Large intestine (tissue), 3 donors: ENCODE data around the gene CPSF3. TPM values are rescaled to one million over a fixed set of nuclear protein-coding genes. Genes with fewer than 3 reads are reported as not detected.

Experiments
- DNase-seq, 2 donors: peaks; one replicate each; pipeline versions ENCODE4 v3.0.0 to v3.0.0-alpha.2; 2013
- H3K27ac ChIP-seq: one replicate; pipeline ENCODE4 v1.5.1; 2013; ENCODE audit warnings: low read length
- H3K27me3 ChIP-seq: 2 replicates; pipeline ENCODE4 v1.6.1; 2013; ENCODE audit warnings: low read length; ENCODE audit not compliant: control insufficient read depth, insufficient read depth
- H3K36me3 ChIP-seq: 2 replicates; pipeline ENCODE4 v1.6.1; 2013; ENCODE audit warnings: low read length; ENCODE audit not compliant: control insufficient read depth, insufficient read depth
- H3K4me1 ChIP-seq: one replicate; pipeline ENCODE4 v1.6.1; 2013; ENCODE audit warnings: low read length; ENCODE audit not compliant: control insufficient read depth, insufficient read depth
- H3K4me3 ChIP-seq: one replicate; pipeline ENCODE4 v1.5.1; 2013; ENCODE audit warnings: low read length
- H3K9me3 ChIP-seq: one replicate; pipeline ENCODE4 v1.6.1; 2013; ENCODE audit warnings: mild to moderate bottlenecking, low read depth, low read length, moderate library complexity; ENCODE audit not compliant: control insufficient read depth
- WGBS: methylation state at CpG from one replicate; pipeline ENCODE4 v1.1.5; 2013; ENCODE audit warnings: low lambda C conversion rate; ENCODE audit not compliant: insufficient coverage; 5-methylcytosine and 5-hydroxymethylcytosine counted together
- polyA plus RNA-seq: library from polyadenylated mRNA; unstranded; fragments of 120-200 nt; gene quantifications from one replicate; pipeline ENCODE4 v1.2.1, GENCODE V29; 2013

Gene CPSF3
- polyA plus RNA-seq, 1 donor: 32.2 TPM

DNA sequence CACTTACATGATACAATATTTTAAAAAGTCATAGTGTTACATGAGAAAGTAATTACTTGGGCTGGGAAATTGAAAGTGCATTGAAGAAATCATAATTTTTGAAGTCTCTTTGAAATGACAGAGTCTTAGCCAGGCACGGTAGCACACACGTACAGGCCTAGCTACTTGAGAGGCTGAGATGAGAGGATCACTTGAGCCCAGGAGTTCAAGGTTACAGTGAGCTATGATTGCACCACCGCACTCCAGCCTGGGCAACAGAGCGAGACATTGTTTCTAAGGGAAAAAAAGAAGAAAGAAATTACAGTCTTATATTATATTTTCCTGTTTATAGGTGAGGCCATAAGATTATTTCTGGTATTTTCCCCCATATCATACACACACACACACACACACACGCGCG is 41.7 kb downstream of the CPSF3 start:
- no CpG with 5 or more reads among the region's 7 CpGs for WGBS
- Histone ChIP-seq H3K4me1 (no peaks in the 10 kb centered on the region), H3K4me3 (no peak overlapping the region), H3K9me3 (peaks cover 3% of the 10 kb centered on the region), H3K27ac (no peak overlapping the region), H3K27me3 (no peaks in the 10 kb centered on the region), H3K36me3 (peaks cover 59% of the 10 kb centered on the region)
- DNase-seq: no peak

GRCh38 chr2:9466147-9466683 is 42.8 kb downstream of the CPSF3 start:
- no peak for DNase-seq
- Histone ChIP-seq H3K27ac (no peak overlapping the region), H3K9me3 (peaks cover 3% of the 10 kb centered on the region), H3K36me3 (peaks cover 56% of the 10 kb centered on the region), H3K4me3 (no peak overlapping the region), H3K27me3 (no peaks in the 10 kb centered on the region), H3K4me1 (no peaks in the 10 kb centered on the region)
- WGBS: 88% methylated on average over 6 of the region's 46 CpGs

GRCh38 chr2:9467687-9468086 is 44.2 kb downstream of the CPSF3 start:
- 100% methylated on average over 1 of the region's 10 CpGs for WGBS
- Histone ChIP-seq H3K4me3 (no peak overlapping the region), H3K4me1 (no peaks in the 10 kb centered on the region), H3K9me3 (peaks cover 3% of the 10 kb centered on the region), H3K36me3 (peaks cover 57% of the 10 kb centered on the region), H3K27ac (no peak overlapping the region), H3K27me3 (no peaks in the 10 kb centered on the region)
- no peak for DNase-seq

- Histone ChIP-seq H3K27me3 (no peaks in the 10 kb centered on the region), H3K4me1 (peaks cover 3% of the 10 kb centered on the region), H3K9me3 (peaks cover under 1% of the 10 kb centered on the region), H3K4me3 (no peak overlapping the region), H3K36me3 (peaks cover 35% of the 10 kb centered on the region), H3K27ac (no peak overlapping the region)
- 86% methylated on average over 1 of the region's 5 CpGs for WGBS
- DNase-seq: no peak
These were observed 47.8 kb downstream of the CPSF3 start for GRCh38 chr2:9471206-9471605.

DNA sequence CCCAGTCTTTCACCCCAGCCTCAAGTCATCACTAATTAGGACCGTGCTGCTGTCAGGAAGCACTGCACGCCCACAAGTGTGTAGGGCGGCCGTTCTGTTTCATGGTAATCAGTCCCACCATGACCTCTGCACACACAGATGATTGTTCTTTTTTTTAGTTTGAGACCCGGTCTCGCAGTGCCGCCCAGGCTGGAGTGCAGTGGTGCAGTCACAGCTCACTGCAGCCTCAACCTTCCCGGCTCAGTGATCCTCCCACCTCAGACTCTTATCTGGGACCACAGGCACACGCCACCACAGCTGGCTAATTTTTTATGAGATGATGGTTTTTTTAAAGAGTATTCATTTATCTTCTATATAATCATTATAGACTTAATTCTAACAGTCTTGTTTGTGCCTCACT is 49.1 kb downstream of the CPSF3 start:
- WGBS: 85% methylated on average over 4 of the region's 9 CpGs

DNA sequence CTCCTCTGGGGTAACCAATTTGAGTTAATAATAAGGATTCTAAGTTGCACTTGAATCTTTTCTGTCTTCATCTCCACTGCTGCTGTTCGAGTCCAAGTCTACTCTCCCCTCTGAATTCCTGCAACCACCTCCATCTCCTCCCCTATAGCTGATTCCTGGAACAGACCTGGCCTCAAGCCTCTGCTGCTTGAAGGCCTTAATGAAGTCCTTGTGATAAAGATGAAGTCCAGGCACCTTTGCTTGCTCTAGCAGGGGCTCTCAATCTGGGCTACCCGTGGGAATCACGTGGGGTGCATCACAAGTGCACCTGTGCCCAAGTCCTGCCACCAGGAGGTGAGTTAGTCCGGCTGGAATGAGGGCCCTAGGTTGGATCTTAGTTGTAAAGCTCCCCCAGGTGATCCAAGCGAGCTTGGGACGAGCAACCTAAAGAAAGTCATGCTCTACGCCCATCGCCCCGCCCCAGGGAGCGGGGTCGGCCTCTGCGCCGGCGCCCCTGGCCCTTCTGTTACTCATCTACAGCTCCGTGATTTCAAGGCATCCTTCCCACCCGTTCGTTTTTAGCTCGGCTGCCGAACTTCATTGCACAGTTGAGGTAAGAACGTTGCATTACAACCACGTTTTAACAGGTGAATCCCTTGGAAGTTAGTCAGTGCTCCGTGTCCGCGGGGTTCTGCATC is 50.0 kb downstream of the CPSF3 start:
- WGBS: no CpG with 5 or more reads among the region's 24 CpGs
- Histone ChIP-seq H3K4me3 (peak overlapping the region; percentile 82), H3K27me3 (no peaks in the 10 kb centered on the region), H3K9me3 (no peaks in the 10 kb centered on the region), H3K4me1 (peaks cover 3% of the 10 kb centered on the region), H3K27ac (peak overlapping the region; percentile 47), H3K36me3 (peaks cover 31% of the 10 kb centered on the region)
- DNase-seq: peak; percentile 40 to 76

More for the DNA sequence above, 49.1 kb downstream of the CPSF3 start:
- no peaks in the 10 kb centered on the region for H3K9me3 ChIP-seq
- H3K27me3 ChIP-seq: no peaks in the 10 kb centered on the region
- no peak overlapping the region for H3K27ac ChIP-seq
- no peak overlapping the region for H3K4me3 ChIP-seq
- peaks cover 37% of the 10 kb centered on the region for H3K36me3 ChIP-seq
- no peak for DNase-seq
- H3K4me1 ChIP-seq: peaks cover 3% of the 10 kb centered on the region

DNA sequence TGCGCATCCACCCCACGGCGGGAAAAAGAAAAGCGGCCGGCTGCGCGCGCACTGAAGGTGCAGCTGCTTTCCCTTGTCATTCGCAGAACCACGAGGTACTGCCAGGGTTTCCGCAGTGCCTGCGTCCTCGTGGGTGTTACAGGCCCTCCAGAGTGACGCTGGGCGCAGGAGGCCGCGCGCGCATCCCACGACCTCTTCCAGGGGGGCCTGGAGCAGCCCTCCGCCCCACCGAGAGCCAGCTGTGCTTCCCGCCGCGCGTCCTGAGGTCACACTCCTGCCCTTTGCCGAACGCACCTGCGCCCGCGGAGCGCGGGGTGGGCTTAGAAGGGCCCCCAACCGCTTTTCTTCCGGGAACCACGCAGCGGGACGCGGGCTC is 50.5 kb downstream of the CPSF3 start:
- peaks cover 3% of the 10 kb centered on the region for H3K4me1 ChIP-seq
- no peaks in the 10 kb centered on the region for H3K27me3 ChIP-seq
- peak overlapping the region; percentile 47 for H3K27ac ChIP-seq
- peak; percentile 27 to 60 for DNase-seq
- H3K4me3 ChIP-seq: peak overlapping the region; percentile 82
- H3K9me3 ChIP-seq: no peaks in the 10 kb centered on the region
- WGBS: no CpG with 5 or more reads among the region's 39 CpGs
- peaks cover 34% of the 10 kb centered on the region for H3K36me3 ChIP-seq

DNA sequence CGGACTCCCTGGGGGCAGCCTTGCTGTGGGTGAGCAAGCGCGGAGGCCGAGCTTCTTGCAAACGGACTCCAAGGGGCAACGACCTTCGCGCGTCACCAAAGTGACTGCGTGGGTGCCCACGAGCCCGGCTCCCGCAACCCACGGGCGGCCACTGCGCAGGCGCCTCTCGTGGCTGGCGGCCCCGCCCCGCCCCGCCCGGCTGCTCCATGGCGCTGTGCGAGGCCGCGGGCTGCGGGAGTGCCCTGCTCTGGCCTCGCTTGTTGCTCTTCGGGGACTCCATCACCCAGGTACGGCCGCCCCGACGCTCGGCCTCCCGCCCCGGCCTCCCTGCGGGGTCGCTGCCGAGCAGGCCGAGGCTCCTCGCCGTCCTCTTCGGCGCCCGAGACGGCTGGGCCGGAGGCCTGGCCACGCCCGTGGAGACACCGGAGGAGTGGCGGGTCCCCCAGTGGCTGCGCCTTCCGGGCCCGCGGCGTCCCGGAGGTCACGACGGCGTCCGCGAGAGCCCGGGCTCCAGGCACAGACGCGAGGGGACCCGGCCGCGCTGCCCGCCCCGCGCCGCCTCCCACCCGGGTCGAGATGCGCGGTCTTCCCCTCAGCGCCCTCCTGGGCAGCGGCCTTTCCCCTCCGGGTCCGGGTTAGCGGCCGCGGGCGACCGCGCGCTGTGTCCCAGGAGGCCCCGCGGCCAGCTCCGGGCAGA is 51.1 kb downstream of the CPSF3 start, which contains the start of gene IAH1:
Gene IAH1, plus strand, starts transcription at position 191 of the 697 bp plus-strand sequence. Its CDS starts 16 bp downstream, at position 207.
- Histone ChIP-seq H3K27ac (peak within 1 kb of the TSS; percentile 47), H3K27me3 (no peaks in the 10 kb centered on the region), H3K4me1 (peaks cover 3% of the 10 kb centered on the region), H3K4me3 (peak within 1 kb of the TSS; percentile 82), H3K9me3 (no peaks in the 10 kb centered on the region), H3K36me3 (peaks cover 29% of the 10 kb centered on the region)
- peak; percentile 29 to 85 for DNase-seq
- no CpG with 5 or more reads among the region's 91 CpGs for WGBS

- no peak for DNase-seq
- peaks cover 3% of the 10 kb centered on the region for H3K4me1 ChIP-seq
- no peak overlapping the region for H3K4me3 ChIP-seq
- no peak overlapping the region for H3K27ac ChIP-seq
- no peaks in the 10 kb centered on the region for H3K9me3 ChIP-seq
- no CpG with 5 or more reads among the region's 7 CpGs for WGBS
- H3K27me3 ChIP-seq: no peaks in the 10 kb centered on the region
- H3K36me3 ChIP-seq: peaks cover 42% of the 10 kb centered on the region
These were observed 54.5 kb downstream of the CPSF3 start for GRCh38 chr2:9477914-9478313.

- Histone ChIP-seq H3K36me3 (peaks cover 48% of the 10 kb centered on the region), H3K27ac (no peak overlapping the region), H3K9me3 (no peaks in the 10 kb centered on the region), H3K4me3 (no peak overlapping the region), H3K4me1 (peaks cover 3% of the 10 kb centered on the region), H3K27me3 (no peaks in the 10 kb centered on the region)
- DNase-seq: no peak
- no CpG with 5 or more reads among the region's 3 CpGs for WGBS
These were observed 55.1 kb downstream of the CPSF3 start for GRCh38 chr2:9478526-9478925.
